GM18868 (cell line): Measurements from ENCODE around the gene MUC4.

Experiments used
- ATAC-seq: cut with Tn5 transposase; IDR thresholded peaks from one replicate; pipeline ENCODE4 v1.9.1; 2021; ENCODE audit warnings: mild to moderate bottlenecking, moderate library complexity; ENCODE audit not compliant: unreplicated experiment

The MUC4 gene

GRCh38 chr3:195704433-195704999 lies 107.2 kb downstream of the MUC4 start:
- ATAC-seq: no peak

GRCh38 chr3:195703776-195704175 lies 108.0 kb downstream of the MUC4 start:
- ATAC-seq: no peak

- ATAC-seq: no peak
Observed at GRCh38 chr3:195701042-195701915, 110.5 kb downstream of the MUC4 start.

- no peak for ATAC-seq
Observed at GRCh38 chr3:195700319-195700718, 111.4 kb downstream of the MUC4 start.

GRCh38 chr3:195699860-195700259 lies 111.9 kb downstream of the MUC4 start:
- ATAC-seq: no peak

- ATAC-seq: no peak
Observed at GRCh38 chr3:195699388-195699771, 112.3 kb downstream of the MUC4 start.

GRCh38 chr3:195698647-195699387 lies 112.9 kb downstream of the MUC4 start:
- ATAC-seq: no peak

GRCh38 chr3:195698325-195698646 lies 113.4 kb downstream of the MUC4 start:
- no peak for ATAC-seq

GRCh38 chr3:195697582-195698324 lies 114.0 kb downstream of the MUC4 start:
- ATAC-seq: no peak
